GM12892 (cell line): ENCODE data around the gene ARHGAP15.

Source experiments
- POLR2A ChIP-seq: IDR thresholded peaks from 2 replicates; pipeline ENCODE4 v1.6.1; 2011; ENCODE audit warnings: low read depth, low read length, control low read depth
- TAF1 ChIP-seq: IDR thresholded peaks from 2 replicates; pipeline ENCODE4 v1.6.1; 2011; ENCODE audit warnings: low read depth, mild to moderate bottlenecking, control low read depth, low read length, borderline replicate concordance

- TF ChIP-seq POLR2A (no peak), TAF1 (no peak)
These were observed 232.1 kb downstream of the ARHGAP15 start for GRCh38 chr2:143361346-143361745.
